ENCODE measurements around the gene KHDRBS1. TPM values are rescaled to one million over a fixed set of nuclear protein-coding genes. Genes with fewer than 3 reads are reported as not detected.

Gene KHDRBS1
- total RNA-seq, 1 experiment from 2014 or later = 267 TPM

DNA sequence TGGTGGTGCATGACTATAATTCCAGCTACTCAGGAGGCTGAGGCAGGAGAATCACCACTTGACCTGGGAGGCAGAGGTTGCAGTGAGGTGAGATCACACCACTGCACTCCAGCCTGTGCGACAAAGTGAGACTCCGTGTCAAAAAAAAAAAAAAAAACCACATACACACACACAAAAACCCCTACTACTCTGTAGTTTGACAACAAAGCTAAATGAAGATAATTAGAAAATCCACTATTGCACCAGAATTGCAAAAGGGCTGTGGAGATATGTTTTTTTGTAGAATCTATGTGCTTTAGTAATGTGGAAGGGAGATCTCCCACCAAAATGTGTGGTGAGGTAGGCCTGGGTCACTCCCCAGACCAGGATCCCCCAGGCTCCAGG lies 32.2 kb upstream of the KHDRBS1 start:
- TF ChIP-seq, protein P1, sequence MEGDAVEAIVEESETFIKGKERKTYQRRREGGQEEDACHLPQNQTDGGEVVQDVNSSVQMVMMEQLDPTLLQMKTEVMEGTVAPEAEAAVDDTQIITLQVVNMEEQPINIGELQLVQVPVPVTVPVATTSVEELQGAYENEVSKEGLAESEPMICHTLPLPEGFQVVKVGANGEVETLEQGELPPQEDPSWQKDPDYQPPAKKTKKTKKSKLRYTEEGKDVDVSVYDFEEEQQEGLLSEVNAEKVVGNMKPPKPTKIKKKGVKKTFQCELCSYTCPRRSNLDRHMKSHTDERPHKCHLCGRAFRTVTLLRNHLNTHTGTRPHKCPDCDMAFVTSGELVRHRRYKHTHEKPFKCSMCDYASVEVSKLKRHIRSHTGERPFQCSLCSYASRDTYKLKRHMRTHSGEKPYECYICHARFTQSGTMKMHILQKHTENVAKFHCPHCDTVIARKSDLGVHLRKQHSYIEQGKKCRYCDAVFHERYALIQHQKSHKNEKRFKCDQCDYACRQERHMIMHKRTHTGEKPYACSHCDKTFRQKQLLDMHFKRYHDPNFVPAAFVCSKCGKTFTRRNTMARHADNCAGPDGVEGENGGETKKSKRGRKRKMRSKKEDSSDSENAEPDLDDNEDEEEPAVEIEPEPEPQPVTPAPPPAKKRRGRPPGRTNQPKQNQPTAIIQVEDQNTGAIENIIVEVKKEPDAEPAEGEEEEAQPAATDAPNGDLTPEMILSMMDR (conservative IDR thresholded peaks at IDR 0.05) = no peak

More for the DNA sequence above, 32.2 kb upstream of the KHDRBS1 start:
- Histone ChIP-seq H2BK15ac (ENCODE audit: low read depth, low read length) (no peak overlapping the region), H3K18ac (ENCODE audit: insufficient read length, low read depth, low read length) (no peak overlapping the region), H3K79me2 (ENCODE audit: insufficient read depth, low read length) (no peaks in the 10 kb centered on the region), H4K91ac (ENCODE audit: insufficient read length, low read depth, low read length) (no peak overlapping the region), H2BK5ac (ENCODE audit: insufficient read length, low read length) (no peak overlapping the region), H3K4me2 (ENCODE audit: insufficient read depth, insufficient read length, low read length) (no peak overlapping the region), H3K9ac (ENCODE audit: extremely low read depth, insufficient read length, low read length) (no peak overlapping the region), H2AK5ac (ENCODE audit: insufficient read length, low read length) (no peak overlapping the region), H3K4me1 (ENCODE audit: insufficient read depth, low read length) (no peaks in the 10 kb centered on the region; the same call in 1 of the 2 replicates), H3K9me3 (ENCODE audit: control insufficient read depth, low read depth, low read length) (no peaks in the 10 kb centered on the region), H4K20me1 (ENCODE audit: control insufficient read depth, insufficient read depth, insufficient read length) (no peaks in the 10 kb centered on the region), H3K23me2 (ENCODE audit: insufficient read length, low read depth, low read length, poor library complexity, severe bottlenecking) (no peaks in the 10 kb centered on the region), H3K27me3 (ENCODE audit: insufficient read depth, low read length) (no peaks in the 10 kb centered on the region), H3T11ph (ENCODE audit: low read length) (no peak overlapping the region), H4K5ac (ENCODE audit: insufficient read length, low read depth, low read length) (no peak overlapping the region), H3K79me1 (ENCODE audit: insufficient read depth, low read depth, low read length, poor library complexity, severe bottlenecking) (no peaks in the 10 kb centered on the region), H3K27ac (ENCODE audit: insufficient read length, low read depth, low read length) (no peak overlapping the region), H2BK120ac (ENCODE audit: low read depth, low read length, poor library complexity, severe bottlenecking) (no peak overlapping the region), H4K8ac (replicated peaks; ENCODE audit: insufficient read length, low read depth, low read length) (no peak overlapping the region), H2AFZ (ENCODE audit: low read length) (no peak overlapping the region), H2BK12ac (ENCODE audit: insufficient read length, low read depth, low read length) (no peak overlapping the region), H3K23ac (ENCODE audit: insufficient read length, low read depth, low read length) (no peak overlapping the region), H3K14ac (ENCODE audit: insufficient read depth, low read length) (no peak overlapping the region), H3K56ac (ENCODE audit: insufficient read length, low read depth, low read length) (no peak overlapping the region), H2BK20ac (ENCODE audit: low read depth, low read length, poor library complexity, severe bottlenecking) (no peak overlapping the region), H3K4ac (ENCODE audit: low read depth, low read length) (no peak overlapping the region)
- DNase-seq = no peak
- Mint-ChIP-seq H3K36me3 (ENCODE audit: insufficient read depth in 1 of 3, low read depth in 3 of 3) (no peaks in the 10 kb centered on the region; a peak in 1 of 7 replicates), H3K27ac (no peak overlapping the region), H3K27me3 (ENCODE audit: low read depth) (no peaks in the 10 kb centered on the region), H3K4me3 (no peak overlapping the region), H3K4me1 (peaks cover 14 to 20% of the 10 kb centered on the region in 2 experiments), H3K9me3 (no peaks in the 10 kb centered on the region; a peak in 2 of 5 replicates)
- WGBS (ENCODE audit: extremely low coverage, insufficient read length, low lambda C conversion rate) = no CpG with 5 or more reads among the region's 2 CpGs

Data from H9 (cell line).